Measurements from ENCODE around the gene KIF23.
"Not testable (repeated sequence)": the region's sequence is repeated elsewhere in the genome, so short reads cannot be mapped to it uniquely, and the experiment has no call there.

KIF23 gene

DNA sequence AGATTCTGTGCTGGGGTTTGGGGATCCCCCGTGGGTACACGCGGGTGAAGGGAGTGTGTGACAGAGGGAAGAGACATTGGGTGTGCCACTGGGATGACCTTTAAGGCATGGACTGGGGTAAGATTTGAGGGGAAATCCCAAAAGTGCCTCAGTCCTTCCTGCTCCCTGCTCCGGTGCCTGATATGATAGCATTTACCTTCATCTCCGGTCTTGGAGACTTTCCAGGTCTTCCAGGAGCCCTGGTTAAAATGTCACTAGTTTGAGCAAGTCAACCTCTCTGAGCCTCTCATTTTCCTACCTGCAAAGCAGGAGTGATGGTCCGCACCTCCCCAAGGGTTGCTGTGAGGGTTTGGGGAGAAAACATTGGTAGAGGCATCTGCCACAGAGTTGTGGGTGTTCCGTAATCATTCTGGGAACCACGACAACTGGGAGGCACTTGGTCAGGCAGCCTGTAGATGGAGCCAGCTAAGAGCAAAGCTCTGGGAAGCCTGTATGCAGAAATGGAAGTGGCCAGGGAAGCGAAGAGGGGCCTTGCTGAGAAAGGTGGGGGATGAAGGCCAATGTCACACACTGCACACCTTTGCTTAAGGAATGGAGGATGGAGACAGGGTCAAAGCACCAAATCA lies 33.9 kb upstream of the KIF23 start:
- Histone ChIP-seq H2AFZ (ENCODE audit: low read length) (no peak overlapping the region), H3K9ac (ENCODE audit: low read length) (no peak overlapping the region), H4K20me1 (ENCODE audit: insufficient read depth, low read length) (no peaks in the 10 kb centered on the region), H3K4me2 (ENCODE audit: low read depth, low read length) (no peak overlapping the region), H3F3A (ENCODE audit: insufficient read depth, low read length) (no peaks in the 10 kb centered on the region), H3K36me3 (replicated peaks; ENCODE audit: insufficient read depth, low read length) (no peaks in the 10 kb centered on the region), H3K27me3 (replicated peaks; ENCODE audit: insufficient read depth, low read length) (no peaks in the 10 kb centered on the region), H3K79me2 (ENCODE audit: low read length) (no peaks in the 10 kb centered on the region), H3K9me2 (replicated peaks; ENCODE audit: insufficient read depth, low read length) (no peaks in the 10 kb centered on the region), H3K4me1 (ENCODE audit: low read length) (no peaks in the 10 kb centered on the region), H3K4me3 (ENCODE audit: low read length) (no peak overlapping the region), H3K9me3 (replicated peaks; ENCODE audit: insufficient read depth, low read length) (no peaks in the 10 kb centered on the region), H3K27ac (ENCODE audit: low read length) (no peak overlapping the region)
- no peak for DNase-seq
- TF ChIP-seq EZH2phosphoT487 (IDR thresholded peaks at IDR 0.05; ENCODE audit: low read length) (no peak), EZH2 (optimal IDR thresholded peaks at IDR 0.05; ENCODE audit: low read depth, low read length) (no peak)
- TF ChIP-seq, protein P1, sequence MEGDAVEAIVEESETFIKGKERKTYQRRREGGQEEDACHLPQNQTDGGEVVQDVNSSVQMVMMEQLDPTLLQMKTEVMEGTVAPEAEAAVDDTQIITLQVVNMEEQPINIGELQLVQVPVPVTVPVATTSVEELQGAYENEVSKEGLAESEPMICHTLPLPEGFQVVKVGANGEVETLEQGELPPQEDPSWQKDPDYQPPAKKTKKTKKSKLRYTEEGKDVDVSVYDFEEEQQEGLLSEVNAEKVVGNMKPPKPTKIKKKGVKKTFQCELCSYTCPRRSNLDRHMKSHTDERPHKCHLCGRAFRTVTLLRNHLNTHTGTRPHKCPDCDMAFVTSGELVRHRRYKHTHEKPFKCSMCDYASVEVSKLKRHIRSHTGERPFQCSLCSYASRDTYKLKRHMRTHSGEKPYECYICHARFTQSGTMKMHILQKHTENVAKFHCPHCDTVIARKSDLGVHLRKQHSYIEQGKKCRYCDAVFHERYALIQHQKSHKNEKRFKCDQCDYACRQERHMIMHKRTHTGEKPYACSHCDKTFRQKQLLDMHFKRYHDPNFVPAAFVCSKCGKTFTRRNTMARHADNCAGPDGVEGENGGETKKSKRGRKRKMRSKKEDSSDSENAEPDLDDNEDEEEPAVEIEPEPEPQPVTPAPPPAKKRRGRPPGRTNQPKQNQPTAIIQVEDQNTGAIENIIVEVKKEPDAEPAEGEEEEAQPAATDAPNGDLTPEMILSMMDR (IDR thresholded peaks at IDR 0.05; ENCODE audit: low read length): no peak

DNA sequence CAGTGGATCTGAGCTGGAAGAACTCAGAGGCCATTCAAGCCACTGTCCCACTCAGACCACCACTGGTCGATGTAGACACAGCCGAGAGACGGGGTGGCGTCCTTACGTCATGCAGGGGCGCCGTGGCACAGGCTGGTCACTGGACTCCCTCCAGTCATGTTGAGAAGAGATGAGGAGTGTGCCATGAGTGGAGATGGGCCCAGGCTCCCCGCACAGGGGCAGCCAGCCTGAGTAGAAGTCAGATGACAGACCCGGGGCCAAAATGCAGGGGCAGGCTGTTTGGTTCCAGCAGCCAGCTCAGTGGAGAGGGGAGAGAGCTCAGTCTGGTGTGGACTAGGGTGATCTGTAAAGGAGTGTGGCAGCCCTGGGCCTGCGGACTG lies 33.4 kb upstream of the KIF23 start:
- H3K4me2 ChIP-seq (ENCODE audit: low read depth, low read length): no peak overlapping the region
- H3F3A ChIP-seq (ENCODE audit: insufficient read depth, low read length): no peaks in the 10 kb centered on the region
- no peaks in the 10 kb centered on the region for H3K9me3 ChIP-seq (replicated peaks; ENCODE audit: insufficient read depth, low read length)
- H3K9ac ChIP-seq (ENCODE audit: low read length): no peak overlapping the region
- no peaks in the 10 kb centered on the region for H3K79me2 ChIP-seq (ENCODE audit: low read length)
- H3K36me3 ChIP-seq (replicated peaks; ENCODE audit: insufficient read depth, low read length): no peaks in the 10 kb centered on the region
- TF ChIP-seq EZH2 (optimal IDR thresholded peaks at IDR 0.05; ENCODE audit: low read depth, low read length): no peak
- no peak for TF ChIP-seq EZH2phosphoT487 (IDR thresholded peaks at IDR 0.05; ENCODE audit: low read length)
- H3K4me3 ChIP-seq (ENCODE audit: low read length): no peak overlapping the region
- H3K9me2 ChIP-seq (replicated peaks; ENCODE audit: insufficient read depth, low read length): no peaks in the 10 kb centered on the region
- H3K27me3 ChIP-seq (replicated peaks; ENCODE audit: insufficient read depth, low read length): no peaks in the 10 kb centered on the region
- no peak overlapping the region for H2AFZ ChIP-seq (ENCODE audit: low read length)
- no peak for DNase-seq
- H3K4me1 ChIP-seq (ENCODE audit: low read length): no peaks in the 10 kb centered on the region
- H4K20me1 ChIP-seq (ENCODE audit: insufficient read depth, low read length): no peaks in the 10 kb centered on the region
- no peak overlapping the region for H3K27ac ChIP-seq (ENCODE audit: low read length)

DNA sequence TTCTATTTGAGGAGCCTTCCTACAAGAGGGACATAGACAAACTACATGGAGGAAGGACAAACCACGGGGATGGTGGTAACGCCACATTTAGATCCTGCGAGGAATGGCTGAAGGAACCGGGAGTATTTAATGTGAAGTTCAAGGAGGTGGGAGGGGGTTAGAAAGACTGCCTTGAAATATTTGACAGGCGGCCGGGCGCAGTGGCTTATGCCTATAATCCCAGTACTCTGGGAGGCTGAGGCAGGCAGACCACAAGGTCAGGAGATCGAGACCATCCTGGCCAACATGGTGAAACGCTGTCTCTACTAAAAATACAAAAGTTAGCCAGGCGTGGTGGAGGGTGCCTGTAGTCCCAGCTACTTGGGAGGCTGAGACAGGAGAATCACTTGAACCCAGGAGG lies 32.0 kb upstream of the KIF23 start:
- not testable (repeated sequence) for H3K79me2 ChIP-seq (ENCODE audit: low read length); H3K4me3 ChIP-seq (ENCODE audit: low read length); H4K20me1 ChIP-seq (ENCODE audit: insufficient read depth, low read length); H3K9ac ChIP-seq (ENCODE audit: low read length); H3F3A ChIP-seq (ENCODE audit: insufficient read depth, low read length); H3K4me1 ChIP-seq (ENCODE audit: low read length); H3K27ac ChIP-seq (ENCODE audit: low read length); H3K9me3 ChIP-seq (replicated peaks; ENCODE audit: insufficient read depth, low read length); DNase-seq; H2AFZ ChIP-seq (ENCODE audit: low read length); H3K27me3 ChIP-seq (replicated peaks; ENCODE audit: insufficient read depth, low read length); H3K36me3 ChIP-seq (replicated peaks; ENCODE audit: insufficient read depth, low read length); H3K9me2 ChIP-seq (replicated peaks; ENCODE audit: insufficient read depth, low read length); H3K4me2 ChIP-seq (ENCODE audit: low read depth, low read length)

DNA sequence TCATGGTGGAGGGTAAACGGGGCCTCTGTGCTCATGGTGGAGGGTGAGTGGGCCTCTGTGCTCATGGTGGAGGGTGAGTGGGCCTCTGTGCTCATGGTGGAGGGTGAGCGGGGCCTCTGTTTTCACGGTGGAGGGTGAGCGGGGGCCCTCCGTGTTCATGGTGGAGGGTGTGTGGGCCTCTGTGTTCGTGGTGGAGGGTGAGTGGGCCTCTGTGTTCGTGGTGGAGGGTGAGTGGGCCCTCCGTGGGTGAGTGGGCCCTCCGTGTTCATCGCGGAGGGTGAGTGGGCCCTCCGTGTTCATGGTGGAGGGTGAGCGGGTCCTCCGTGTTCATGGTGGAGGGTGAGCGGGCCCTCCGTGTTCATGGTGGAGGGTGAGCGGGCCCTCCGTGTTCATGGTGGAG lies 30.1 kb upstream of the KIF23 start:
- DNase-seq; H3K27ac ChIP-seq (ENCODE audit: low read length): not testable (repeated sequence)

More for the DNA sequence above, 30.1 kb upstream of the KIF23 start:
- not testable (repeated sequence) for H3K4me1 ChIP-seq (ENCODE audit: low read length); H3F3A ChIP-seq (ENCODE audit: insufficient read depth, low read length); H3K79me2 ChIP-seq (ENCODE audit: low read length); H3K9me3 ChIP-seq (replicated peaks; ENCODE audit: insufficient read depth, low read length); H3K36me3 ChIP-seq (replicated peaks; ENCODE audit: insufficient read depth, low read length); H3K4me3 ChIP-seq (ENCODE audit: low read length); H3K4me2 ChIP-seq (ENCODE audit: low read depth, low read length); H3K9ac ChIP-seq (ENCODE audit: low read length); H2AFZ ChIP-seq (ENCODE audit: low read length); H4K20me1 ChIP-seq (ENCODE audit: insufficient read depth, low read length); H3K9me2 ChIP-seq (replicated peaks; ENCODE audit: insufficient read depth, low read length); H3K27me3 ChIP-seq (replicated peaks; ENCODE audit: insufficient read depth, low read length)

Measured in MM.1S (cell line).